Kidney epithelial cell (primary cell): ENCODE data around the gene PCDHA13. TPM values are rescaled to one million over a fixed set of nuclear protein-coding genes. Genes with fewer than 3 reads are reported as not detected.
"Not testable (repeated sequence)": the region's sequence is repeated elsewhere in the genome, so short reads cannot be mapped to it uniquely, and the experiment has no call there.

Experiments
- DNase-seq: peaks from one replicate; pipeline ENCODE4 v3.0.0-alpha.2; 2010; ENCODE audit warnings: low read depth
- H3K27me3 ChIP-seq: 2 replicates; pipeline ENCODE4 v1.6.0; 2011; ENCODE audit warnings: low read length; ENCODE audit not compliant: control insufficient read depth, insufficient read depth
- H3K36me3 ChIP-seq: 2 replicates; pipeline ENCODE4 v1.5.1; 2011; ENCODE audit warnings: low read length; ENCODE audit not compliant: control insufficient read depth, insufficient read depth
- H3K4me3 ChIP-seq: 2 replicates; pipeline ENCODE4 v1.5.1; 2011; ENCODE audit warnings: low read depth, mild to moderate bottlenecking, control low read depth, low read length
- CTCF ChIP-seq: IDR thresholded peaks from 2 replicates; pipeline ENCODE4 v1.5.1; 2011; ENCODE audit warnings: mild to moderate bottlenecking, moderate library complexity, low read length, control low read depth, inconsistent platforms; ENCODE audit not compliant: insufficient read depth, poor library complexity, severe bottlenecking
- total RNA-seq: library from RNA; depleted of rRNA; stranded (reverse); fragments of >200 nt; gene quantifications from 2 replicates; pipeline ENCODE4 v1.2.3, GENCODE V29; 2015

Gene PCDHA13
- total RNA-seq, 1 donor from 2014 or later: not detected

GRCh38 chr5:140875085-140876065 lies 6.5 kb upstream of the PCDHA13 start, which contains the start of gene PCDHA12:
Gene PCDHA12 (plus strand): TSS chr5:140875308. CDS start chr5:140875473, 165 bp downstream.
- TF ChIP-seq CTCF: no peak
- no peak for DNase-seq
- Histone ChIP-seq H3K27me3 (peaks cover 3% of the 10 kb centered on the region), H3K4me3 (no peak within 1 kb of the TSS), H3K36me3 (no peaks in the 10 kb centered on the region)

- H3K4me3 ChIP-seq, H3K36me3 ChIP-seq, H3K27me3 ChIP-seq, DNase-seq: not testable (repeated sequence)
Observed at GRCh38 chr5:140876541-140877261, 5.2 kb upstream of the PCDHA13 start.

GRCh38 chr5:140877262-140877581 lies 4.7 kb upstream of the PCDHA13 start:
- Histone ChIP-seq H3K36me3 (no peaks in the 10 kb centered on the region), H3K4me3 (no peak overlapping the region), H3K27me3 (no peaks in the 10 kb centered on the region)
- TF ChIP-seq CTCF: no peak
- no peak for DNase-seq

- no peak for DNase-seq
- Histone ChIP-seq H3K27me3 (peaks cover 3% of the 10 kb centered on the region), H3K36me3 (no peaks in the 10 kb centered on the region), H3K4me3 (no peak overlapping the region)
- no peak for TF ChIP-seq CTCF
Observed at GRCh38 chr5:140882591-140882899, 621 bp downstream of the PCDHA13 start.

GRCh38 chr5:140883373-140883772 lies 1.4 kb downstream of the PCDHA13 start:
- H3K27me3 ChIP-seq: peaks cover 3% of the 10 kb centered on the region
- no peak for DNase-seq
- no peak overlapping the region for H3K4me3 ChIP-seq
- H3K36me3 ChIP-seq: no peaks in the 10 kb centered on the region
- no peak for TF ChIP-seq CTCF

- Histone ChIP-seq H3K27me3 (peaks cover 3% of the 10 kb centered on the region), H3K36me3 (no peaks in the 10 kb centered on the region), H3K4me3 (no peak overlapping the region)
- DNase-seq: no peak
- no peak for TF ChIP-seq CTCF
Observed at GRCh38 chr5:140883927-140884697, 2.2 kb downstream of the PCDHA13 start.
